Bronchial epithelial cell (primary cell): Measurements from ENCODE around the gene RIN1. TPM values are rescaled to one million over a fixed set of nuclear protein-coding genes. Genes with fewer than 3 reads are reported as not detected.

Experiments
- DNase-seq: peaks from one replicate; pipeline ENCODE4 v3.0.0-alpha.2; 2010; ENCODE audit warnings: low read depth
- FAIRE-seq: peaks from 2 replicates; lab custom pipeline; 2011; peaks lifted over from hg19 to GRCh38; lab: Jason Lieb, UNC
- H3K27me3 ChIP-seq: 2 replicates; pipeline ENCODE4 v1.5.1; 2011; ENCODE audit warnings: low read length; ENCODE audit not compliant: control insufficient read depth, insufficient read depth
- H3K36me3 ChIP-seq: 2 replicates; pipeline ENCODE4 v1.5.1; 2011; ENCODE audit warnings: low read length; ENCODE audit not compliant: control insufficient read depth, insufficient read depth
- H3K4me3 ChIP-seq: 2 replicates; pipeline ENCODE4 v1.5.1; 2011; ENCODE audit warnings: mild to moderate bottlenecking, low read depth, low read length, control low read depth
- total RNA-seq: library from RNA; depleted of rRNA; stranded (reverse); fragments of >200 nt; gene quantifications from 2 replicates; pipeline ENCODE4 v1.2.1, GENCODE V29; 2014
- TF ChIP-seq, protein P1 (sequence below): IDR thresholded peaks from 2 replicates; pipeline ENCODE4 v1.5.1; 2011; ENCODE audit warnings: mild to moderate bottlenecking, moderate library complexity, low read length, control low read depth, inconsistent platforms; ENCODE audit not compliant: insufficient read depth, severe bottlenecking

The RIN1 gene
- total RNA-seq, 1 donor from 2014 or later: 19.0 TPM

DNA sequence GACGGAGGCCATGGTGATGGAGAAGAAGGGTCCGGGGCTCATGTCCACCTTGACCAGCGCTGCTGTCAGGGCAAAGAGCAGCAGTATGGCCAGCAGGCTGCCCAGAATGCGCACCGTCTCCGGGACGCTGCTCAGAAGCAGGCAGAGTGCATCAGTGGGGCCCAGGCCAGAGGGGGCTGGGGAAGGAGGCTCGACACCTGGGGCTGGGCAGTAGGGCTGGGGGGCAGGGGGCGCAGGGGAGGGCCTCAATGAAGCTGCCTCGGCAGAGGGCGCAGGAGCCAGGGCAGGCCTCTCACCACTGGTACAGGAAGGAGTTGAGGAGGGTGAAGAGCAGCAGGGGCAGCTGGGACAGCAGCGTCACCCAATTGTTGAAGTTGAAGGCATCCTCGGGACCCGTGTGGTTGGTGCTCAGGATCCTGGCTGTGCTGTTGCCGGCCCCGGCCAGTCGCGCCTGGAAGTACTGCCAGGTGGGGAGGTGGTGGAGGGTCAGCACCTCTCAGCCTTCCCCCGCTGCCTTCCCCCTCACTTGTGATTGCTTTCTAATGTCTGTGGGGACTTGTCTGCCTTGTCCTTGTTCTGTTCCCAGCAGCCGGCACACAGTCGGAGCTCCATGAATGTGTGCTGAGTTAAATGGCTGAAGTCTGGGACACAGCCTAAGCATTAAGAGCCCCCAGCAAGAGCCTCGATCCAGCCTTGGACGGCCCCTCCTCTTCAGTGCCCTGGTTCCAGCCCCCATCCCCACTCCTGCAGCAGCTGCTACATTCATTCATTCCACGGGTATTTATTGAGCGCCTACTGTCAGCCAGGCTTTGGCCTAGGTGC, 33.0 kb upstream of the RIN1 start:
- TF ChIP-seq, protein P1, sequence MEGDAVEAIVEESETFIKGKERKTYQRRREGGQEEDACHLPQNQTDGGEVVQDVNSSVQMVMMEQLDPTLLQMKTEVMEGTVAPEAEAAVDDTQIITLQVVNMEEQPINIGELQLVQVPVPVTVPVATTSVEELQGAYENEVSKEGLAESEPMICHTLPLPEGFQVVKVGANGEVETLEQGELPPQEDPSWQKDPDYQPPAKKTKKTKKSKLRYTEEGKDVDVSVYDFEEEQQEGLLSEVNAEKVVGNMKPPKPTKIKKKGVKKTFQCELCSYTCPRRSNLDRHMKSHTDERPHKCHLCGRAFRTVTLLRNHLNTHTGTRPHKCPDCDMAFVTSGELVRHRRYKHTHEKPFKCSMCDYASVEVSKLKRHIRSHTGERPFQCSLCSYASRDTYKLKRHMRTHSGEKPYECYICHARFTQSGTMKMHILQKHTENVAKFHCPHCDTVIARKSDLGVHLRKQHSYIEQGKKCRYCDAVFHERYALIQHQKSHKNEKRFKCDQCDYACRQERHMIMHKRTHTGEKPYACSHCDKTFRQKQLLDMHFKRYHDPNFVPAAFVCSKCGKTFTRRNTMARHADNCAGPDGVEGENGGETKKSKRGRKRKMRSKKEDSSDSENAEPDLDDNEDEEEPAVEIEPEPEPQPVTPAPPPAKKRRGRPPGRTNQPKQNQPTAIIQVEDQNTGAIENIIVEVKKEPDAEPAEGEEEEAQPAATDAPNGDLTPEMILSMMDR: no peak
- peaks cover 2% of the 10 kb centered on the region for H3K36me3 ChIP-seq
- DNase-seq: no peak
- no peak overlapping the region for H3K4me3 ChIP-seq
- FAIRE-seq: no peak
- no peaks in the 10 kb centered on the region for H3K27me3 ChIP-seq

DNA sequence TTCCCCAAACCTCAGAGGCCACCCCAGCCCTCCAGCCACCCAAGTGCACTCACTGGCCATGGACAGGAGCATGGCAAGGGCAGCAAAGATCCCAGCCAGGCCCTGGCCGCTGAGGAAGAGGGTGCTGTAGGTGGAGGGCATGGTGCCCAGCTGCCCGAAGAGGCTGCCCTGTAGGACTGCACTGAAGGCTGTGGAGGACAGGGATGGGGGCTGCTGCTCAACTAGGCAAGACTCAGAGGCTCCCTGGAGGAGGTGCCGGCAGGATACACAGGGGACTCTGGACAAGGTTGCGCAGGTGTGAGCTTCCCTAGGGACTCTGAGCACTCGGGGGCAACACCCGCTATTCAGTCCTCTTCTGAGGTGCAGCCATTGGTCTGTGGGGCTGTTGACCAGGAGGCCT, 32.2 kb upstream of the RIN1 start:
- H3K36me3 ChIP-seq: peaks cover 2% of the 10 kb centered on the region
- no peak for DNase-seq
- no peak for FAIRE-seq
- H3K27me3 ChIP-seq: no peaks in the 10 kb centered on the region
- TF ChIP-seq, protein P1: no peak
- no peak overlapping the region for H3K4me3 ChIP-seq

DNA sequence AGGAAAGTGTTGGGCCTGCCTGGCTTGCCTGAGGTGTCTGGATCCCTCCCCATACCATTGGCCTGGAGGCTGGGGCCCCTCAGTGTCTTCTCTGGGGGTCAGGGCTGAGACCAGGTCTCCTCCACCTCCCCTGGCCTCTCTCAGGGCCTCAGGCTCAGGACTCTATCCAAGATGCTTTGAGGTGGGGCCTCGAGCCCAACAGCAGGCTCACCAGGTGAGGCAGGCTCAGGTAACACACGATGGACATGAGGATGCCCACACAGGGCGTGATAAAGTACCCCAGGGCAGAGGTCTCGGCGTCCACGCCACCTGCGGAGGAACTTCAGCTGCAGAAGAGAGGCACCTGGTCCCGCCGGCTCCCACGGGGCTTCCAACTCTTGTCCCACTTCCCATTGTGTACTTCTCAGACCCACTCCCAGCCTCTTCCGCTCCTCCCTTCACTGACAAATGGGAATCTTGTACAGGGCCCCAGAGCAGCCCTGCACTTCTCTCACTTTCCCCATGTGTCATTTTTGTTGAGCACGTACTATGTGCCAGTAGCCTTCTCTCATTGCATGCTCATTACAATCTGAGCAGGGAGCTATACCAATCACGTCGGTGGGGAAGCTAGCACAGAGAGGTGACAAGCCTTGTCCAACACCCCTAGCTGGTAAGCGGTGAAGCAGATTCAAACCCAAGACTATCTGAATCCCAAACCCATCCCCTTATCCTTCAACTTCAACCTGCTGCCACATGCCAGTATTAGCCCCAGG, 31.5 kb upstream of the RIN1 start:
- DNase-seq (no peak), FAIRE-seq (peak; percentile 55)
- TF ChIP-seq, protein P1: no peak
- Histone ChIP-seq H3K4me3 (no peak overlapping the region), H3K36me3 (peaks cover 2% of the 10 kb centered on the region), H3K27me3 (no peaks in the 10 kb centered on the region)

- Histone ChIP-seq H3K36me3 (peaks cover 2% of the 10 kb centered on the region), H3K27me3 (no peaks in the 10 kb centered on the region), H3K4me3 (no peak overlapping the region)
- TF ChIP-seq, protein P1: no peak
- FAIRE-seq: no peak
- no peak for DNase-seq
Measured at GRCh38 chr11:66366844-66367477, 30.7 kb upstream of the RIN1 start.

GRCh38 chr11:66365711-66366619, 29.7 kb upstream of the RIN1 start:
- H3K27me3 ChIP-seq: no peaks in the 10 kb centered on the region
- DNase-seq (no peak), FAIRE-seq (peak; percentile 70)
- H3K4me3 ChIP-seq: no peak overlapping the region
- TF ChIP-seq, protein P1: no peak
- H3K36me3 ChIP-seq: peaks cover 2% of the 10 kb centered on the region
